SJSA1 (cell line): ENCODE results near the gene CYP4F2. TPM values are rescaled to one million over a fixed set of nuclear protein-coding genes. Genes with fewer than 3 reads are reported as not detected.
A peak's percentile ranks its signal among the peaks of the same experiment; 100 is the strongest.
"Not testable (repeated sequence)": the region's sequence is repeated elsewhere in the genome, so short reads cannot be mapped to it uniquely, and the experiment has no call there.

ENCODE experiments used
- DNase-seq, 2 experiments: peaks; one replicate each; pipeline ENCODE4 v3.0.0-alpha.2; 2015 to 2020; ENCODE audit warnings: low spot score in 2 of 2, low read depth in 1 of 2
- H3K27ac ChIP-seq: fragments of 250-450 bp; sonication (Bioruptor Pico); 2 replicates; pipeline ENCODE4 v1.5.1; 2020; ENCODE audit warnings: mild to moderate bottlenecking, moderate library complexity
- H3K27me3 ChIP-seq: fragments of 250-450 bp; sonication (Bioruptor Pico); replicated peaks from 2 replicates; pipeline ENCODE4 v1.5.1; 2020; ENCODE audit warnings: mild to moderate bottlenecking, moderate library complexity
- H3K36me3 ChIP-seq: fragments of 250-450 bp; sonication (Bioruptor Pico); 2 replicates; pipeline ENCODE4 v1.5.1; 2020; ENCODE audit warnings: mild to moderate bottlenecking
- H3K4me1 ChIP-seq: fragments of 250-450 bp; sonication (Bioruptor Pico); replicated peaks from 2 replicates; pipeline ENCODE4 v1.6.1; 2021; ENCODE audit warnings: mild to moderate bottlenecking
- H3K4me3 ChIP-seq: fragments of 250-450 bp; sonication (Bioruptor Pico); 2 replicates; pipeline ENCODE4 v1.5.1; 2020; ENCODE audit warnings: mild to moderate bottlenecking
- H3K9me3 ChIP-seq: fragments of 250-450 bp; sonication (Bioruptor Pico); replicated peaks from 2 replicates; pipeline ENCODE4 v1.5.1; 2020; ENCODE audit warnings: mild to moderate bottlenecking
- total RNA-seq: library from RNA; depleted of rRNA; stranded (reverse); fragments of >200 nt; shearing (Covaris generic); gene quantifications from 2 replicates; pipeline ENCODE4 v1.2.3, GENCODE V29; 2014

The CYP4F2 gene
- total RNA-seq, 1 experiment from 2014 or later = not detected

- Histone ChIP-seq H3K27me3 (peaks cover 9% of the 10 kb centered on the region), H3K4me1 (no peaks in the 10 kb centered on the region), H3K9me3 (no peaks in the 10 kb centered on the region), H3K36me3 (no peaks in the 10 kb centered on the region), H3K27ac (no peak overlapping the region), H3K4me3 (no peak overlapping the region)
- DNase-seq = no peak
These were observed 37.4 kb downstream of the CYP4F2 start for GRCh38 chr19:15860522-15860921.

GRCh38 chr19:15859187-15859586 is 38.7 kb downstream of the CYP4F2 start:
- Histone ChIP-seq H3K9me3 (no peaks in the 10 kb centered on the region), H3K27ac (no peak overlapping the region), H3K4me3 (no peak overlapping the region), H3K27me3 (0 out of 2 replicates have a peak, but pooled peaks cover 6% of the 10 kb centered on the region), H3K4me1 (no peaks in the 10 kb centered on the region), H3K36me3 (no peaks in the 10 kb centered on the region)
- DNase-seq = no peak

- no peak for DNase-seq
- Histone ChIP-seq H3K27me3 (peaks cover 5% of the 10 kb centered on the region; the same call in 1 of the 2 replicates), H3K9me3 (no peaks in the 10 kb centered on the region), H3K4me3 (no peak overlapping the region), H3K4me1 (no peaks in the 10 kb centered on the region), H3K27ac (no peak overlapping the region), H3K36me3 (no peaks in the 10 kb centered on the region)
These were observed 47.5 kb downstream of the CYP4F2 start for GRCh38 chr19:15850385-15850784.

- H3K27me3 ChIP-seq = peaks cover 12% of the 10 kb centered on the region; the same call in 1 of the 2 replicates
- H3K4me1 ChIP-seq = no peaks in the 10 kb centered on the region
- no peak for DNase-seq
- no peaks in the 10 kb centered on the region for H3K36me3 ChIP-seq
- H3K4me3 ChIP-seq = no peak overlapping the region
- no peaks in the 10 kb centered on the region for H3K9me3 ChIP-seq
- no peak overlapping the region for H3K27ac ChIP-seq
These were observed 51.0 kb downstream of the CYP4F2 start for GRCh38 chr19:15846923-15847322.

- H3K36me3 ChIP-seq, H3K27ac ChIP-seq, H3K27me3 ChIP-seq, H3K4me1 ChIP-seq, H3K9me3 ChIP-seq, H3K4me3 ChIP-seq, DNase-seq: not testable (repeated sequence)
These were observed 54.0 kb downstream of the CYP4F2 start for GRCh38 chr19:15843894-15844222.

GRCh38 chr19:15843203-15843893 is 54.5 kb downstream of the CYP4F2 start:
- Histone ChIP-seq H3K4me1 (no peaks in the 10 kb centered on the region), H3K36me3 (no peaks in the 10 kb centered on the region), H3K27me3 (peaks cover 7% of the 10 kb centered on the region; the same call in 1 of the 2 replicates), H3K27ac (no peak overlapping the region), H3K4me3 (no peak overlapping the region), H3K9me3 (no peaks in the 10 kb centered on the region)
- no peak for DNase-seq

- Histone ChIP-seq H3K9me3 (no peaks in the 10 kb centered on the region), H3K27ac (no peak overlapping the region), H3K4me3 (no peak overlapping the region), H3K36me3 (no peaks in the 10 kb centered on the region), H3K27me3 (peaks cover 7% of the 10 kb centered on the region; the same call in 1 of the 2 replicates), H3K4me1 (no peaks in the 10 kb centered on the region)
- no peak for DNase-seq
These were observed 55.9 kb downstream of the CYP4F2 start for GRCh38 chr19:15841875-15842569.

- Histone ChIP-seq H3K36me3 (no peaks in the 10 kb centered on the region), H3K4me1 (0 out of 2 replicates have a peak, but pooled peaks cover 6% of the 10 kb centered on the region), H3K27ac (no peak overlapping the region), H3K4me3 (no peak overlapping the region), H3K9me3 (no peaks in the 10 kb centered on the region), H3K27me3 (peaks cover 7% of the 10 kb centered on the region; the same call in 1 of the 2 replicates)
- DNase-seq = no peak
These were observed 57.0 kb downstream of the CYP4F2 start for GRCh38 chr19:15840833-15841232.

GRCh38 chr19:15839888-15840287 is 58.0 kb downstream of the CYP4F2 start:
- H3K36me3 ChIP-seq, H3K27ac ChIP-seq, H3K4me1 ChIP-seq, H3K9me3 ChIP-seq, DNase-seq, H3K27me3 ChIP-seq, H3K4me3 ChIP-seq: not testable (repeated sequence)

- 0 out of 2 replicates have a peak, but pooled peaks cover 6% of the 10 kb centered on the region for H3K4me1 ChIP-seq
- peaks cover 2% of the 10 kb centered on the region; the same call in 1 of the 2 replicates for H3K27me3 ChIP-seq
- no peak for DNase-seq
- H3K4me3 ChIP-seq = no peak overlapping the region
- no peaks in the 10 kb centered on the region for H3K9me3 ChIP-seq
- no peaks in the 10 kb centered on the region for H3K36me3 ChIP-seq
- H3K27ac ChIP-seq = no peak overlapping the region
These were observed 59.5 kb downstream of the CYP4F2 start for GRCh38 chr19:15838351-15838750.

- Histone ChIP-seq H3K4me3 (peak overlapping the region; percentile 61), H3K9me3 (no peaks in the 10 kb centered on the region), H3K36me3 (no peaks in the 10 kb centered on the region), H3K4me1 (0 out of 2 replicates have a peak, but pooled peaks cover 6% of the 10 kb centered on the region), H3K27ac (peak overlapping the region; percentile 88; the same call in 1 of the 2 replicates), H3K27me3 (no peaks in the 10 kb centered on the region)
- no peak for DNase-seq
These were observed 60.6 kb downstream of the CYP4F2 start for GRCh38 chr19:15837221-15837731.

- H3K4me1 ChIP-seq = 0 out of 2 replicates have a peak, but pooled peaks cover 6% of the 10 kb centered on the region
- H3K36me3 ChIP-seq = no peaks in the 10 kb centered on the region
- peak overlapping the region; percentile 61 for H3K4me3 ChIP-seq
- no peaks in the 10 kb centered on the region for H3K9me3 ChIP-seq
- DNase-seq = peak; percentile 91 to 94
- no peaks in the 10 kb centered on the region for H3K27me3 ChIP-seq
- peak overlapping the region; percentile 88 for H3K27ac ChIP-seq
These were observed 61.3 kb downstream of the CYP4F2 start for GRCh38 chr19:15836330-15837220.

- not testable (repeated sequence) for H3K4me1 ChIP-seq, H3K36me3 ChIP-seq, H3K27me3 ChIP-seq, DNase-seq, H3K27ac ChIP-seq, H3K9me3 ChIP-seq
- H3K4me3 ChIP-seq = peak overlapping the region; percentile 61
These were observed 62.1 kb downstream of the CYP4F2 start for GRCh38 chr19:15835565-15836329.
